Islet of Langerhans (tissue), 1 donor: Measurements from ENCODE around the gene CDC42BPA.

Experiments
- FAIRE-seq: peaks from one replicate; lab custom pipeline; 2011; peaks lifted over from hg19 to GRCh38; lab: Jason Lieb, UNC

CDC42BPA gene

DNA sequence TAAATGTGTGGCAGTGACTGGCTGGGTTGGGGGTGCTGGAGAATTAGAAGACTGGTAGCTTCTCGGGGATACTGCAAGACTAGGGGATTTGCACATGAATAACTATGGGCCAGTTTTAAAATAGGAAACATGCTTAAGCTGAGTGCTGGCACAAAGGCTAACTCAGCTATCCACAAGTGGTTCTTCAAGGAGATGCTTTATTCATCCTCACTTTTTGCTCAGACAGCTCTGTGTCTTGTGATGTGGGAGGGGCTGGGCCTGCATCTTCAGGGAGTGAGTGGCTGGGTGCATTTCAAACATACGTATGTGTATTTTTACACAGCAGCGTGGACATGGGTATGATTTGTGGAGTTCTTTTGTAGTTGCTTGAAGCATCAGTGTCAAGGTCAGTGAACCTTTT lies 375.9 kb downstream of the CDC42BPA start:
- no peak for FAIRE-seq

GRCh38 chr1:226940806-226941067 lies 377.6 kb downstream of the CDC42BPA start:
- no peak for FAIRE-seq

GRCh38 chr1:226940029-226940805 lies 378.1 kb downstream of the CDC42BPA start, which contains the start of gene COQ8A:
Gene COQ8A, plus strand, starts transcription at chr1:226940294. Its CDS starts 21,092 bp downstream, at chr1:226961386.
- peak; percentile 87 for FAIRE-seq
